ENCODE measurements around the gene OR2T27.
"Not testable (repeated sequence)": the region's sequence is repeated elsewhere in the genome, so short reads cannot be mapped to it uniquely, and the experiment has no call there.

Gene OR2T27, protein sequence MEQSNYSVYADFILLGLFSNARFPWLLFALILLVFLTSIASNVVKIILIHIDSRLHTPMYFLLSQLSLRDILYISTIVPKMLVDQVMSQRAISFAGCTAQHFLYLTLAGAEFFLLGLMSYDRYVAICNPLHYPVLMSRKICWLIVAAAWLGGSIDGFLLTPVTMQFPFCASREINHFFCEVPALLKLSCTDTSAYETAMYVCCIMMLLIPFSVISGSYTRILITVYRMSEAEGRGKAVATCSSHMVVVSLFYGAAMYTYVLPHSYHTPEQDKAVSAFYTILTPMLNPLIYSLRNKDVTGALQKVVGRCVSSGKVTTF

DNA sequence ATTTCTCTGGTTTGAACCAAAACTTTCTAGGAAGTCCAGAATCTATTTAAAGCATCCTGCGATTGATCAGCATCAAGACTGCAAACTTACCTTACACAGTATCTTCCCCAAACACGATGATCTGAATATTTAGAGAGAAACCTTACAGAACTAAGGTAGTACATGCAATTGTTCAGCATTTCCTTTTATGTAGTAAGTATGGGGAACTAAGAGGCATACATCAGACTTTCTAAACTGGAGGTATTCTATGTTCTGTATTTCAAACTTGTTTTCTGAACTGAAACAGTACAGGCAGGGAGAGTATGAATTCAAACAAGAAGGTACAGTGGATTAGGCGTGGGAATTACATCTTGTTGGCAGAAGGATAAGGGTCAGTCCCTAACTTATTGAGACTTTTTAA, at the start of gene OR2T27:
TSS of gene OR2T27 (minus strand) at position 175 of the 400 bp plus-strand sequence. CDS start 4,644 bp downstream, outside the sequence.
- not testable (repeated sequence) for DNase-seq (ENCODE audit: low read depth, low spot score)

DNA sequence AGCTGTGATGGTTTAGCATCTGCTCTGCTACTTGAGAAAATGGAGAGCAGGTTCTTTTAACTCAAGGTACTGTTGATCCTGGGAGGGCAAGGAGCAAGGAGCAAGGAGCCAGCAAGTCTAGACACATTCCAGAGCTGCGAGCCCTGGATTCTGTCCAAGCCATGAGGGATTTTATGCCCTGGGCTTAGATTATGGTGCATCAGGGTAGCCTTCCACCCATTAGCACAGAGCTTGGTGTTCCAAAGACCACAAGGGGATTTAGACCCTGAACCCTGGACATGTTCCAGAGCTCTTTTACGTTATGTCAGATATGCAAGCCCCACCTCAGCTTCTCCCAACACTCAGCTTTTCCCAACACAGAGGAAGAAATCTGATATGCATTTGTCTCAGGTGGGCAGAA, 49.3 kb upstream of the OR2T27 start:
- DNase-seq (ENCODE audit: low read depth, low spot score) = no peak

DNA sequence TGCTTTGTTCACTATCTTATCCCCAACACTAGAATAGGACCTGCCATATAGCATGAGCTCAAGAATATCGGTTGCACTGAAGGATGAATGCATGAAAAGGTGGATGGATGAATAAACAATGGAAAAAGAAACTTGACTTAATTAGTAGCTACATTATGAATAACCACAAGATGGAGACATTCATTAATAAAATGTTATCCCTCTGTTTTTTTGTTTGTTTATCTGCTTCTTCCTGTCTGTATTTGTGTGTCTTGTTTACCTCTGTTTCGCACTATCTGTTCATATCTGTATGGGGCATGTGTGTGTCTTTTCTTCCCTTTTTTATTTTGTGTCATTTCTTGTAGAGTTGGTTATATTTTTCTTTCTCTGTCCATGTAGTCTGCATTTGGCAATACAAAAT, 48.3 kb upstream of the OR2T27 start:
- no peak for DNase-seq (ENCODE audit: low read depth, low spot score)

DNA sequence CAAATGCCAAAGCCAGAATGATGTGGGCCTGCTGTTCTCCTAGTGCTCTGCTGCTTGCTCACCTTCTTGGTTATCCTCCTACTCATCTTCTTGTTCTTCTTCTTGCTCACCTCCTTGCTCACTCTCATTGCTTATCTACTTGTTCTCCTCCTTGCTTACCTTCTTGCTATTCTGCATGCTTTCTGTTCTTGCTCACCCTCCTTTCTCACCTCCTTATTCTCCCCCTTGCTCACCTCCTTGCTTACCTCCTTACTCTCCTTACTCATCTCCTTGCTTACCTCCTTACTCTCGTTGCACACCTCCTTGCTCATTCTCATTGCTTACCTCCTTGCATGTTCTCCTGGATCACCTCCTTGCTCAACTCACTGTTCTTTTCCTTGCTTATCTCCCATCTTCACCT, 47.4 kb upstream of the OR2T27 start, which contains the start of gene OR14I1:
TSS of gene OR14I1 (minus strand) at position 53 of the 400 bp plus-strand sequence.
- no peak for DNase-seq (ENCODE audit: low read depth, low spot score)

DNA sequence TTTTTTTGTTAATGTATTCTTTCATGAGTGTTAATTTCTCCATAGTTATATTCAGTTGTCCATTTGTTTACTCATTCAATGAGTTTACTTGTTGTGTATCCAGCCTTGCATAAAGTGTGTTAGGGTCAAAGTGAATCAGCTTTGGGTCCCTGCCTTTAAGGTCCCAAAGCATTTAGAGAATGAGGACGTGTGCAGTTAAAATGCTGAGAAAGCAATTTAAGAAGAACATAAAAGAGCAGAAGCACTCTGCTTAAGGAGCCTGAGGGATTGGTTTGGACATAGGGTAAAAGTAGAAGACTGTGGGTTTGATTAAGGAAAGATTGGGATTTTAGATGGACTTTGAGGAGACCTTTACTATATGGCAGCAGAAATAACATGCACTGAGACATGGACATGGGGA, 43.8 kb upstream of the OR2T27 start:
- no peak for DNase-seq (ENCODE audit: low read depth, low spot score)

DNA sequence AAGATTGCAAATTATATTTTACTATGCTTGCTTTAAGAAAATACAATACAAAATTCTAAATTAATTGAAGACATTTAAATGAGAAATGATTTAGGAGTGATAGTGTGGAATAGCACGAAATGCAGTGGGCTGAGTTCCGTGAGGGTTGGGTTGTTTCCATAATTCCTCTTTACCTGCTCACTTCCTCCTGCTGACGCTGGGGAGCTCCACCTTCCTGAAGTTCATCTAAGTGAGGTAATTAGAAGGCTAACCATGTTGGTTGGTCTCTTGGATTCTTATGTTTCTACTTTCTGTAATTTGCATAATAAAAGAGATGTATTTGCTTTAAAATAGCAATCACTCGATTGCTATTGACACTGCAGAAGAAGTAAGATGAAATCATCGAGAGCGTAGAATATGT, 42.6 kb upstream of the OR2T27 start:
- DNase-seq (ENCODE audit: low read depth, low spot score) = no peak

DNA sequence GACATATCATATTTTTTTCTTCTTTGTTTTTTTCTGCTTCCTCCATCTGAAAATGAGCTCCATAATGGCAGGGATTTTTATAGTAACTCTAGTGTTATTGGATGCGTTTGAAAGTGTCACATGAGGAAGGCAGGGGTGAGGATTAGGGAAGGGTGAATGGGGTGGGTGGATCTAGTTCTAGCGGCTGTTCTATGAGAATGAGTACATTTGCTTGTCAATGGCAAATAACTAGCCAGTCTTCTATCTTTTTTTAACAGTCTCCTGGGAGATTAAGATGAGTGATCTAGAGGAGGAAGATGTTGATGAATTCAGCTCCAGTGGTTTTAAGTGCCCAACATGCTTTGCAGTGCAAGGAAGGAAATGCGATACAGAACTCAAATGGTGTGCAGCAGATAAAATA, 41.4 kb upstream of the OR2T27 start:
- no peak for DNase-seq (ENCODE audit: low read depth, low spot score)

DNA sequence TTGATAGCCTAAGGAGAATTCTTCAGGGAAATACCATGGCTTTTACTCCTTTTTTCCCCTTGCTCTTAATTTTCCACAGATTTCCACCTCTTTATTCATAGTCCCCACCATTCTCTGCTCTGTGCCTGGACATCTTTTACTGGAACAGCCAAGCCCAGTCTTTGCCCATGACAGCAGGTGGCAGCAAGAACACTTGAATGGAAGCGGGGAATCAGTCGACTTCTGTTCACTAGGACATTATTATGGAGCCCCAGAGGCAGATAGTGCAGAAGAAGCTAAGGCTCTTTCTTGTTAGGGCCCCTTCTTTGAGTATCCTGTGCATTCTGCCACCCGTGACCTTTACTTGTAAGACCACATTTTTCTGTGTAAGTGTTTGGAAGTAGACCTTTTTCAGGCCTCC, 40.9 kb upstream of the OR2T27 start:
- no peak for DNase-seq (ENCODE audit: low read depth, low spot score)

DNA sequence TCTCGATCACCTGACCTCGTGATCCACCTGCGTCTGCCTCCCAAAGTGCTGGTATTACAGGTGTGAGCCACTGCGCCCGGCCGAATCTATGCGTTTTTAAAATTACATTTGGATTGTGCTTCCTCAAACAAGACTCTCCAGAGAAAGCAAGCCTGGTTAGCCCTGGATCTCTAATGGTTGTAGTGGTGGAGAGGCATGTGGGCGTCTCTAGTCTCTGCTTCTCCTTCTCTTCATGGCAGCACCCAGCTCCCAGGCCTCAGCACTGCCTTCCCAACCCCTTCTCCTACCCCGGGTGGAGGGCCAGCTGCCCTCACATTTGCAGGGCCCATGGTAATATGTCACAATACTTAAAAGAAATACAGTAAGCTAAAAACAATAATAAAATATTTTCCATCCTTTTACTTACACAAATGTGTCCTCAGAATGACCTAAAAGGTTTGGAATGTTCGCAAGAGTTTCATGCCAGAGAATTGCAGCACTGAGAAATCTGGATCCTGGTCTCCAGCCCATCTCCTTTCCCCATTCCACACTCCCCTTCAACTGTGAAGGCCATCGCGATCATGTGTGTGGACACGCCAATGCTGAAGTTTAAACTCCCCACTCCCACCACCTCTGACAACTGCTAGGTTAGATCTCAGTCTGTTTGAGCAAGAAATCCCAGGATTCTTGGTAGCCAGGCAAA, 40.3 kb upstream of the OR2T27 start:
- DNase-seq (ENCODE audit: low read depth, low spot score) = no peak

DNA sequence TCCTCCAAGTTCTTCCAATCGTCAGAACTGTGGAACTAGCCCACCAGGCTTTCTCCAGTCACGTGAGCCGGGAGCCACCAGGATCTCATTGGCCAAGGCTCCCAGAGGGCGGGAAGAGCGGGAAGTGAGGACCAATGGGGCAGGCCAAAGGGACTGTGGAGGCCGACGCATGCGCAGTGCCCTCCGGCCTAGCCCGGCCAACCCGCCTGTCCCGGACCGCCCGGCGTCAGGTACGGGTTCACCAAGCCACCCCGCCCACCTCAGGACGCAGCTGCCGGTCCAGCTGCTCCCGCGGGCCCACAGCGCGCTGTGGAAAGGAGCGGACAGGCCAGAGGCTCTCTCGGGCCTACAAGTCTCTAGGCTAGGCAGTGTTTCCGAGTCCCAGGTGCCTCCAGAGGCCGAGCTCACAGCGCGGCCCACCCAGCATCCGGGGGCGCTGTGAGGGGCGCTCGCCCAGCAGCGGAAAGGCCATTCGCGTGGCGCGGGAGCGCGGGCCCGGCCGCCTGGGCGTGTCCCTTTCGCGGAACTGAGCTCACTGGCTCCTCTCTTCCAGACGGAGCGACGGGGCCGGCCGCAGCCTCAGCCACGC, 36.3 kb upstream of the OR2T27 start:
- DNase-seq (ENCODE audit: low read depth, low spot score) = no peak

DNA sequence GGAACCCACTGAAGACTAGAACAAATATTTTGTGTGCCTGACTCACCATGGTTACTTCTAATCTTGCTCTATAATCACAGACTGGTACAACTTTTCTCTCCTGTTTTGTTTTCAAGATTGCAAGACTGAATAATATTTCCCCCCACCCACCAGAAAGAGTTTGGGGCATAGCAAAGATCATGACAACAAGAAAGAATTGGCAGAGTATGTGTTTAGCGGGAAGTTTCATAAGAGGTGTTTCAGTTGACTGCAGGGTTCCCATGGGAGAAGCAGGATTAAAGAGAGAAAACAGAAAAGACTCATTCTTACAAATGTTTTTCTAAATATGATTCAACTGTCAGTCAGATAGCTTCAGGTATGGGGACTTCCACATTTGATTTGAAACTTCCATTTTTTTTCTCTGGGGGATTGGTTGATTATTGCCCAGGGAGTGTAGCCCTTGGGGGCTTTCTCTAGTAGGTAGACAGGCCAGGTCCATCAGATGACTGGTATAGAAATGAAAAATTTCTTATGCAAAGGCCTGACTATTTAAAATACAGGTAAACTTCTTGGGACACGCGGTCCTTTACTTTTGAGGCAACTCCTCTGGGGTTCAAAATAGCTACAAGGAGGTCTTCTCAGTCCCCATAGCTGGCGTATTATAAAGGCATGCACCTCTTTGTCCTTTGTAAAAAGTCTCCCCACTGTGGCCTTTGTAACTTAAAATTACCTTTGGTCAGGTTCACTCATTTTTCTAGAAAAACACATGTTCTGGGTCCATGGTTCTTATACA, 33.4 kb upstream of the OR2T27 start:
- DNase-seq (ENCODE audit: low read depth, low spot score) = no peak

DNA sequence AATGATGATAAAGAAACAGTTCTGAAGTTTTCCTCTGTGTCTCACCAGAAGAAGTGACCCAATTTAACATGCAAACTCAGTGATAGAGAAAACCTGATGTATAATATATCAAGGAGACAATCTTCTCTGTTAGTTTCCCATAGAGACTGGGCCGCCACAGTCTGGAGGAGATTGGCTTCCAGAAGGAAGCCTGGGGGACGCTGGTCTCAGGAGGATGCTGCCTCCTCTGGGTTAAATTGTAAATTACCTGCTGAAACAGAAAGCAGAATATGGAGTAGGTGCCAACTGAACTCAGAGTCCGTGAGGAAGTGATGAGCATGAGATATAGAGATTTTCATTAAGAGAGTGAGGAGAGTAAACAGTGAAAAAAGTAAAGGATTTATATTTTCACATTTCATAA, 31.5 kb upstream of the OR2T27 start:
- no peak for DNase-seq (ENCODE audit: low read depth, low spot score)

DNA sequence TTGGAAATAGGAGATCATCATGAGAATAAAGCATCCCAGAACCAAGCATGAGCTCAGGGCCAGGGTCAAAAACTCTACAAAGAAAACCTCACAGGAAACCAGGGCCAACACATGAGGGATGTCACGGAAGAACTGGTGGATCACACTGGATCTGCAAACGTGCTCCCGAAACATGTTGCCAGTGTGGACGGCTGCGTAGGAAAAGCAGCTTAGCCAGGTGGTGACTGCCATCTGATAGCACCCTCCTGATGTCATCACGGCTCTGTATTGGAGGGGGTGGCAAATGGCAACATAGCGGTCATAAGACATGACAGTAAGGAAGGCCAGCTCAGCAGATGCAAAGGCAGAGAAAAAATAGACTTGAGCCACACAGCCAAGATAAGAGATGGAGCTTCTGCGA, 26.3 kb upstream of the OR2T27 start:
- DNase-seq (ENCODE audit: low read depth, low spot score) = no peak

DNA sequence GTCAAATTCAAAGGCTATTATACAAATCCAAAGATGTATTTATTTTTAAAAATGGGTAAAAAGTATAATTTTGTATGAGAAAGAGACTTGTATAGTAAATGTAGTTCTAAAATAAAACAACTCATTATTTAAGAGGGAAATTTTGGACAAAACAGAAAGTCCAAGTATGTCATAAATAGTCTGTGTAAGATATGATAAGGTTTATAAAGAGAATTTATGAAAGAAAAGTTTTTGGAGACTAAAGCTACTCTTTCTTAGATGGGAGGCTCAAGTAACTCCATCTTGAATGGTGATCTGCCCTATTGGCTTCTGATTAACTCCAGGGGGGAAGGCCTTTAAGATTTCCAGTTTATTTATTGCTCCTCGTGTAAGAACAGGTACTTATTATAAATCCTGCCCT, 14.7 kb upstream of the OR2T27 start:
- no peak for DNase-seq (ENCODE audit: low read depth, low spot score)

DNA sequence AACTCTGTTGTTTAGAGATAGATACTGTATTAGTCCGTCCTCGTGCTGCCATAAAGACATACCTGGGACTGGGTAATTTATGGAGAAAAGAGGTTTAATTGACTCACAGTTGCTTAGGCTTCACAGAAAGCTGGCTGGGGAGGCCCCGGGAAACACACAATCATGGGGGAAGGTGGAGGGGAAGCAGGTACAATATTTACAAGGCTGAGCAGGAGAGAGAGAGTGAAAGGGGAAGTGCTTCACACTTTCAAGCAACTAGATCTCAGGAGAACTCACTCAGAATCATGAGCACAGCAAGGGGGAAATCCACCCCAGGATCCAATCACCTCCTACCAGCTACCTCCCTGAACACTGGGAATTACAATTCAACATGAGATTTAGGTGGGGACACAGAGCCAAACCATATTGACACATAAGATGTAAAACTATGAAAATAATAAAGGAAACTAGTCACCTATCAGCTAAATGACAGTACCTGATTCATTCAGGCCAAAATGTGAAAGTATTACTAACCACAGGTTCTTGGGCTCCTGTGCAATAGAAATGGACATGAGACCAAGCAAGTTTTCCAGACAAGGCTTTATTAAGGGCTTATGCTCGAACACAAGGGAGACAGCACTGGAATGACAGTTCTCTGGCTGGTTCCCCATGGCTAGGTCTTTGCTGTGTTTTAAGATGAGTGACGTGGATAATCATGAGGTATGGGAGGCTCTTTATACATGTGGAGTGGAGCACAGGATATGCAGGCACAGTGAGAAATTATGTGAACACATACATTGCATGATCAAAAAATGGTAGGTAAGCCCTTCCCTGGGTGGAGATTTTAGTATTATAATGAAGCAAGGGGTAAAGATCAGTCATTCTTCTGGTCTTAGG, 8.4 kb upstream of the OR2T27 start:
- DNase-seq (ENCODE audit: low read depth, low spot score) = not testable (repeated sequence)

DNA sequence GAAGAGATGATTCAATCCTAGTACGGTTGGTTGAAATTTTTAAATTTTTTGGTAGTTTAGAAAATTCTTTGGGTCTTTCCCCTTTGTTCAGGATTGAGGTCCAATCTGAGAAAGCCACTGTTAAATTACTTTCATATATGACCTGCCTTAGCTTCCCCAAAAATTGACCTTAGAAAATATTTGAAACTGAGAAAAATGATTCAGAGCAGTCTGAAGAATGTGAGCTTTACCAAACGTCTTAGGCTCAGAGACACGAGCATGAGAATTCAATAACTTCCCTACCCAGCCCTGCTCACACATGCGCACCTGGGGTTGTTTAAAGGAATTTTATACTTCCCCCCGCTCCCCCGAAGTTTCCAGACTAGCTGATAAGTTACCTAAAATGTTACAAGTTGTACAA, 1.5 kb upstream of the OR2T27 start:
- DNase-seq (ENCODE audit: low read depth, low spot score) = not testable (repeated sequence)

DNA sequence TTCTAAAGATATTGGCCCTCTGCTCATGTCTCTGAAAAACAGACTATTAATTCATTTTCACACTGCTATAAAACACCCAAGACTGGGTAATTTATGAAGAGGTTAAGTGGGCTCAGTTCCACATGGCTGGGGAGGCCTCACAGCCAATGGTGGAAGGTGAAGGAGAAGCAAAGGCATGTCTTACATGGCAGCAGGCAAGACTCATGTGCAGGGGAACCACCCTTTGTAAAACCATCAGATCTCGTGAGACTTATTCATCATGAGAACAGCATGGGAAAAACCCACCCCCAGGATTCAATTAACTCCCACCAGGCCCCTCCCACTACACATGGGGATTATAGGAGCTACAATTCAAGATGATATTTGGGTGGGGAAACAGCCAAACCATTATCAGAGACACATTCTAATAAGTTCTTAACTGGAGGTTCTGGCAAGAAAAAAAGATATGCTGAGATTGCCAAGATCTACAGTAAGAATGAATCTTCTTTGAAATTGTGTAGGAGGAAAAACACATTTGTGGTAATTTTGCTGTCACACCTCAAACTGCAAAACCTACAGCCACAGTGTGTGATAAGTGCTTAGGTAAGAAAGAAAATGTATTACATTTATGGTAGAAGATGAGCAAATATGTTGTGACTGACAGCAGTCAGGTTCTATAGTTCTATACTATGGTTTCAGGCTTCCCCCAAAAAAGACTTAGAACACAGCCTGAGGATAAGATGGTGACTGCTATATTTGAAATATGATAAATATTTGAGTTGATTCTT, 6.4 kb downstream of the OR2T27 start:
- not testable (repeated sequence) for DNase-seq (ENCODE audit: low read depth, low spot score)

DNA sequence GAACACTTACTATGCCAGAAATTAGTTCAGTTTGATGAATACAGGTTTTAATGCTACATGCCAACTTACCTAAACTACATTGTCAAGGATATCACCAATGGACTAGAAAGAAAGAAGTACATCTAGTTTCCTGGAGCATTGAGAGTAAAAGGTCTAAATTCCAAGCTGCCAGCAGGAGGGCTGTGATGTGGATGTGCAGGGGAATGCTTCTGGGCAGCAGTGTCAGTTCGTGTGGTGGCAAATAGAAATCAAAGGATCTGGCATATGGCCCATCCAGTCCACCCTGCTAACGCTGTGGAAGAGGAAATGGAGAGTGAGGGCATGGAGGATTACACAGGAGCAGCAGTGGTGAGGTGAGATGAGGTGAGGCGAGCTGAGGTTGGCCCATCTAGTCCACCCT, 10.2 kb downstream of the OR2T27 start, which contains the start of gene OR2T35:
TSS of gene OR2T35 (minus strand) at position 101 of the 400 bp plus-strand sequence. CDS start 6,020 bp downstream, outside the sequence.
- not testable (repeated sequence) for DNase-seq (ENCODE audit: low read depth, low spot score)

DNA sequence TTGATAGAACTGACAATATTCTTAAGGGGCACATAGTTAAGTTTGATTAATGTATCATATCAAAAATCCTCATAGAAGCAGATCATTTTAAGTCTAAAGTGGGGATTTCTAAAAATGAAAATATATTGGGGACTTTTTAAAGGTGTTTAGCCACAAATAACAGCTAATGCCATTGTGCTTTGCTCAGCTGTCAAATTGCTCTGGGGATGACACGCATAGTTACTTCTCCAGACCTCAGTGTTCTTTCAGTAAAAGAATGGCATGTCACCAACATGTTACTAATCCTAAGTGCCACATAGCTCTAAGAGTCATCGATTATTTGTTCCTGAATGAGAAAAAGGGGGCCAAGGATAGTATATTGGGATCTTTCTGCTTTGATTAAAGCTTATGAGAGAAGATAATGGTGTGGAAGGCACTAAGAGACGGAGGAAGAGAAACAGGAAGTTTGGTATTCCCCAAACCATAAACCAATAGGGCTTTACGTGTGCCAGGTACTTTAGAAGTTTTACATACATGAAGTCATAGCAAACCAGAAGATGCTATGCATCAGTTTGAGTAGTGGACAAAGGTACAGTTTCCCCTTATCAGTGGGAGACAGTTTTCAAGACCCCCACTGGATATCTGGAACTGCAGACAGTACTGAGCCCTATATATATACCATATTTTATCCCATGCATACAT, 12.2 kb downstream of the OR2T27 start:
- DNase-seq (ENCODE audit: low read depth, low spot score) = not testable (repeated sequence)

DNA sequence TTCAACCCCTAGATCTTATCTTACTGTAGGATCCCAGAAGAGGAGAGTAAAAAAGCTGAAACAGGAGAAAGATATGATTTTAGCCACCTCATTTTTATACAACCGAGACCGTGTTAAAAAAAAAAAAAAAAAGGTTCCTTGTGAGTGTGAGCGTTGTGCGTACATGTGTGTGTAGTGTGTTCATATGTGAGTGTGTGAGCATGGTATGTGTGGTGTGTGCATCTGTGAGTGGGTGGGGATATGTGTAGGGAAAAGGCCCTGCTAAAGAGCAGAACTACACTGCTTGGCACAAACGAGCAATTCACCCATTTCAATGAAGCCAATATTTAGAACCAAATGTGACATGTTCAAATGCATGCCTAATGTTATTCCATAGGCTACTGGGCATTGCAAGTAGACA, 13.7 kb downstream of the OR2T27 start:
- DNase-seq (ENCODE audit: low read depth, low spot score) = not testable (repeated sequence)
